ENCODE measurements around the gene UTS2B.

Gene UTS2B

DNA sequence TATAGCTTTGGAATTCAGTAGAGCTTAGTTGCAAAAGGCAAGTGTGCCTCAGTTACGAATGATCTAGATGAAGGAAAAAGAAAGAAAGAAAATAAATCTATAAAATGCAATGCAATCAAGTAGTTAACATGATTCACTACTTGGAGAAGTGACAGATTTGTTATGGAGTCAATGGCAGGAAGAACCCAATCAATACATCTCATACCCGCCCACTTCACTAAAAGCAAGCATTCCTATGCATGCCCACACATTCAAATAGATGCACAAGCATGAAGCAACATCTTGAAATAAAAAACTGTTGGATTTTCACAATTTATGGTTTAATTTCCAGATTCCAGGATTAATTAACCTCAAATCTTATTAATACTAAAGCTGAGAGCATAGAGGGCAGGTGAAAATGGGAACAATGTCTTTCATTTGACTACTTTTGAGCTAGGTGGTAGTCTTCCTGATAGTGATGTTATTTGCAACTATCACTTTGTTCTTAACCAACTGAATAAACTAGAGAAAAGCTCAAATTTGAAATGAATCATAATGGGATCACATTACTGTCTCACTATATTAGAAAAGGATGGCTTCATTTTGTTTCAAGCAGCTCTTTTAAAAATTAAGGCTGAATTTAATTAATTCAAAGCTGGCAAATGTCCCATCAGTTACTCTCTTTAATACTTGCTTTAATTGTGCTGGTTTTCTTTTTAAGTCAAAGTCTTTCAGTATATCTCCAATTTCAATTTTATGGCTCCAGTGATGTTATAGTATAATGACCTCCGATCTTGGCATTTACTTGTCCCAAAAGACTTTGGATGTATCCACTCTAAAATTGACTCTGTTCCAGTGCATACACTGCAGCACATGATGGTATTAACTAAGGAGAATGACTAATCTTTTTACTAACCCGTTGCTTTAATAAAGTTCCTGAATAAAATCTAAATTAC lies 47.8 kb downstream of the UTS2B start:
- Histone ChIP-seq H3K27me3 (ENCODE audit: insufficient read depth, low read length, poor library complexity) (no peaks in the 10 kb centered on the region), H3K9ac (ENCODE audit: low read depth, low read length) (no peak overlapping the region), H3K36me3 (ENCODE audit: insufficient read depth, low read length) (no peaks in the 10 kb centered on the region), H3K79me2 (ENCODE audit: insufficient read depth, low read length) (no peaks in the 10 kb centered on the region), H3K4me1 (ENCODE audit: insufficient read depth, low read length) (no peaks in the 10 kb centered on the region), H3K27ac (ENCODE audit: low read length) (no peak overlapping the region), H2AFZ (ENCODE audit: low read depth, low read length) (no peak overlapping the region), H3K4me3 (ENCODE audit: low read depth in 1 of 2, low read length in 2 of 2) (no peak overlapping the region), H3K4me2 (ENCODE audit: insufficient read depth, low read length) (no peak overlapping the region), H4K20me1 (ENCODE audit: insufficient read depth, low read length) (no peaks in the 10 kb centered on the region), H3K9me3 (ENCODE audit: insufficient read depth, low read length, severe bottlenecking) (no peaks in the 10 kb centered on the region)
- no peak for ATAC-seq (ENCODE audit: insufficient read depth, low read depth)
- TF ChIP-seq EZH2 (IDR thresholded peaks at IDR 0.05; ENCODE audit: borderline replicate concordance, low read depth, low read length, severe bottlenecking): no peak
- TF ChIP-seq, protein P1, sequence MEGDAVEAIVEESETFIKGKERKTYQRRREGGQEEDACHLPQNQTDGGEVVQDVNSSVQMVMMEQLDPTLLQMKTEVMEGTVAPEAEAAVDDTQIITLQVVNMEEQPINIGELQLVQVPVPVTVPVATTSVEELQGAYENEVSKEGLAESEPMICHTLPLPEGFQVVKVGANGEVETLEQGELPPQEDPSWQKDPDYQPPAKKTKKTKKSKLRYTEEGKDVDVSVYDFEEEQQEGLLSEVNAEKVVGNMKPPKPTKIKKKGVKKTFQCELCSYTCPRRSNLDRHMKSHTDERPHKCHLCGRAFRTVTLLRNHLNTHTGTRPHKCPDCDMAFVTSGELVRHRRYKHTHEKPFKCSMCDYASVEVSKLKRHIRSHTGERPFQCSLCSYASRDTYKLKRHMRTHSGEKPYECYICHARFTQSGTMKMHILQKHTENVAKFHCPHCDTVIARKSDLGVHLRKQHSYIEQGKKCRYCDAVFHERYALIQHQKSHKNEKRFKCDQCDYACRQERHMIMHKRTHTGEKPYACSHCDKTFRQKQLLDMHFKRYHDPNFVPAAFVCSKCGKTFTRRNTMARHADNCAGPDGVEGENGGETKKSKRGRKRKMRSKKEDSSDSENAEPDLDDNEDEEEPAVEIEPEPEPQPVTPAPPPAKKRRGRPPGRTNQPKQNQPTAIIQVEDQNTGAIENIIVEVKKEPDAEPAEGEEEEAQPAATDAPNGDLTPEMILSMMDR (IDR thresholded peaks at IDR 0.05; ENCODE audit: borderline replicate concordance, extremely low read depth, low read length, poor library complexity, severe bottlenecking): no peak
- DNase-seq: no peak

DNA sequence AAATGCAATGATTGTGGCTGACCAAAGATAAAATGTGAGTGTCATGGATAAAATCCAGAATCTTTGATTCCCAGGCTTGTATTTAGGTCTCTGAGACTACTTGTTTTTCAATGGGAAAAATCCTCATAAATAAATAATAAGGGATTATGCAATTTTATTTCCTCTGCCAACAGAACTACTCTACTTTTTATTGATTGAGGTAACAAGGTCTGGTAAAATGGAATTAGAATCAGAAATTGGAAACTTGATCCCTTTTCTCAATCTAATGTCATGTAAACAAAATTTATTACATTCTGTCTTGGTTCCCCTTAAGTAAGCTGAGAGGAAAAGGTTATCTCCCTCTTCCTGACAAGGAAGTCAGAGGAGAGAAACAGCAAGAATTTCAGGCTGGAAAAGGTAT lies 49.4 kb downstream of the UTS2B start:
- no peak overlapping the region for H3K4me2 ChIP-seq (ENCODE audit: insufficient read depth, low read length)
- no peak overlapping the region for H3K9ac ChIP-seq (ENCODE audit: low read depth, low read length)
- ATAC-seq (ENCODE audit: insufficient read depth, low read depth) (no peak), DNase-seq (no peak)
- no peak overlapping the region for H3K4me3 ChIP-seq (ENCODE audit: low read depth in 1 of 2, low read length in 2 of 2)
- TF ChIP-seq, protein P1 (IDR thresholded peaks at IDR 0.05; ENCODE audit: borderline replicate concordance, extremely low read depth, low read length, poor library complexity, severe bottlenecking): no peak
- no peak for TF ChIP-seq EZH2 (IDR thresholded peaks at IDR 0.05; ENCODE audit: borderline replicate concordance, low read depth, low read length, severe bottlenecking)
- H3K4me1 ChIP-seq (ENCODE audit: insufficient read depth, low read length): no peaks in the 10 kb centered on the region
- no peak overlapping the region for H2AFZ ChIP-seq (ENCODE audit: low read depth, low read length)
- no peaks in the 10 kb centered on the region for H3K27me3 ChIP-seq (ENCODE audit: insufficient read depth, low read length, poor library complexity)
- no peaks in the 10 kb centered on the region for H4K20me1 ChIP-seq (ENCODE audit: insufficient read depth, low read length)
- H3K9me3 ChIP-seq (ENCODE audit: insufficient read depth, low read length, severe bottlenecking): no peaks in the 10 kb centered on the region
- no peaks in the 10 kb centered on the region for H3K79me2 ChIP-seq (ENCODE audit: insufficient read depth, low read length)
- H3K27ac ChIP-seq (ENCODE audit: low read length): no peak overlapping the region
- no peaks in the 10 kb centered on the region for H3K36me3 ChIP-seq (ENCODE audit: insufficient read depth, low read length)

DNA sequence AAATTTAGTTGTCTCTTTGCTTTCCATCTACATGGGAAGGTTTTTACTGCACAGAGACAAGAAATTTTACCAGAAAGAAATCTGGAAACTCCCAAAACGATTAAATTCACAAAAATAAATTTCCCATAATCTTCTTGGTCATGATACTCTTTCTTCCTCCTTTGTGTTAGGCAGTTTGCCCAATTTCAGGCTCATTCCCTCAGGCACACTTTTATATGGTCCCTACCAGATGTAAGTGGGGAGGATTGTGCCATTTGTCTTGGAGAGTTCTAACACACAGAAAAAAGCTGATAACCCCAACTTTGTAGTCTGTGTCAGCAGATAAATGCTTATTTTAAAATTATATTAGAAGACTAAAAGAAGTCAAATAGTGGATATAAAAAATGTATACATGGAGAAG lies 50.2 kb downstream of the UTS2B start:
- no peak overlapping the region for H3K9ac ChIP-seq (ENCODE audit: low read depth, low read length)
- no peaks in the 10 kb centered on the region for H3K27me3 ChIP-seq (ENCODE audit: insufficient read depth, low read length, poor library complexity)
- H3K27ac ChIP-seq (ENCODE audit: low read length): no peak overlapping the region
- no peaks in the 10 kb centered on the region for H4K20me1 ChIP-seq (ENCODE audit: insufficient read depth, low read length)
- DNase-seq (no peak), ATAC-seq (ENCODE audit: insufficient read depth, low read depth) (no peak)
- H3K4me3 ChIP-seq (ENCODE audit: low read depth in 1 of 2, low read length in 2 of 2): no peak overlapping the region
- H3K79me2 ChIP-seq (ENCODE audit: insufficient read depth, low read length): no peaks in the 10 kb centered on the region
- TF ChIP-seq, protein P1 (IDR thresholded peaks at IDR 0.05; ENCODE audit: borderline replicate concordance, extremely low read depth, low read length, poor library complexity, severe bottlenecking): no peak
- no peak for TF ChIP-seq EZH2 (IDR thresholded peaks at IDR 0.05; ENCODE audit: borderline replicate concordance, low read depth, low read length, severe bottlenecking)
- H2AFZ ChIP-seq (ENCODE audit: low read depth, low read length): no peak overlapping the region
- no peak overlapping the region for H3K4me2 ChIP-seq (ENCODE audit: insufficient read depth, low read length)
- H3K4me1 ChIP-seq (ENCODE audit: insufficient read depth, low read length): no peaks in the 10 kb centered on the region
- H3K36me3 ChIP-seq (ENCODE audit: insufficient read depth, low read length): no peaks in the 10 kb centered on the region
- H3K9me3 ChIP-seq (ENCODE audit: insufficient read depth, low read length, severe bottlenecking): no peaks in the 10 kb centered on the region

Data from DND-41 (cell line).